Astrocyte (in vitro differentiated cells and primary cell): ENCODE measurements around the gene TNPO3. TPM values are rescaled to one million over a fixed set of nuclear protein-coding genes. Genes with fewer than 3 reads are reported as not detected.
A peak's percentile ranks its signal among the peaks of the same experiment; 100 is the strongest.

ENCODE experiments used
- DNase-seq: peaks from one replicate; pipeline ENCODE4 v3.0.0-alpha.2; 2010; ENCODE audit warnings: low read depth
- FAIRE-seq: peaks from 2 replicates; lab custom pipeline; 2011; peaks lifted over from hg19 to GRCh38; lab: Jason Lieb, UNC
- H2AFZ ChIP-seq: 2 replicates; pipeline ENCODE4 v1.6.0; 2012; ENCODE audit warnings: low read depth, low read length, inconsistent platforms
- H3K27ac ChIP-seq: 2 replicates; pipeline ENCODE4 v1.5.1; 2011; ENCODE audit warnings: low read depth, low read length, inconsistent platforms
- H3K27me3 ChIP-seq: 2 replicates; pipeline ENCODE4 v1.6.0; 2011; ENCODE audit warnings: low read length, inconsistent platforms; ENCODE audit not compliant: insufficient read depth
- H3K36me3 ChIP-seq: 2 replicates; pipeline ENCODE4 v1.5.1; 2011; ENCODE audit warnings: low read length, inconsistent platforms; ENCODE audit not compliant: insufficient read depth
- H3K4me1 ChIP-seq: 2 replicates; pipeline ENCODE4 v1.5.1; 2011; ENCODE audit warnings: low read length, inconsistent platforms; ENCODE audit not compliant: insufficient read depth
- H3K4me2 ChIP-seq: 2 replicates; pipeline ENCODE4 v1.6.0; 2012; ENCODE audit warnings: low read length, inconsistent platforms
- H3K4me3 ChIP-seq: 2 replicates; pipeline ENCODE4 v1.5.1; 2011; ENCODE audit warnings: low read depth, mild to moderate bottlenecking, low read length, inconsistent platforms; ENCODE audit not compliant: insufficient read depth
- H3K79me2 ChIP-seq: 2 replicates; pipeline ENCODE4 v1.6.0; 2012; ENCODE audit warnings: mild to moderate bottlenecking, low read length, inconsistent platforms; ENCODE audit not compliant: insufficient read depth
- H3K9ac ChIP-seq: 2 replicates; pipeline ENCODE4 v1.6.0; 2012; ENCODE audit warnings: mild to moderate bottlenecking, low read length, inconsistent platforms
- H3K9me3 ChIP-seq: 2 replicates; pipeline ENCODE4 v1.5.1; 2012; ENCODE audit warnings: low read depth, mild to moderate bottlenecking, low read length, inconsistent platforms; ENCODE audit not compliant: insufficient read depth
- H4K20me1 ChIP-seq: 2 replicates; pipeline ENCODE4 v1.6.0; 2012; ENCODE audit warnings: low read length, inconsistent platforms; ENCODE audit not compliant: insufficient read depth
- H3K27ac Mint-ChIP-seq: one replicate; pipeline ENCODE4 v1.8.0; 2021; ENCODE audit warnings: mild to moderate bottlenecking, mixed read lengths; ENCODE audit not compliant: unreplicated experiment
- H3K27me3 Mint-ChIP-seq: one replicate; pipeline ENCODE4 v1.8.0; 2021; ENCODE audit warnings: low read depth, mixed read lengths; ENCODE audit not compliant: unreplicated experiment
- H3K36me3 Mint-ChIP-seq: one replicate; pipeline ENCODE4 v1.8.0; 2021; ENCODE audit warnings: low read depth, mixed read lengths; ENCODE audit not compliant: unreplicated experiment
- H3K4me1 Mint-ChIP-seq: one replicate; pipeline ENCODE4 v1.8.0; 2021; ENCODE audit warnings: low read depth, mixed read lengths; ENCODE audit not compliant: unreplicated experiment
- H3K4me3 Mint-ChIP-seq: one replicate; pipeline ENCODE4 v1.8.0; 2021; ENCODE audit warnings: mild to moderate bottlenecking, moderate library complexity, mixed read lengths; ENCODE audit not compliant: unreplicated experiment
- H3K9me3 Mint-ChIP-seq: one replicate; pipeline ENCODE4 v1.8.0; 2021; ENCODE audit warnings: mild to moderate bottlenecking, mixed read lengths; ENCODE audit not compliant: unreplicated experiment
- CTCF ChIP-seq: IDR thresholded peaks from 2 replicates; pipeline ENCODE4 v1.5.1; 2011; ENCODE audit warnings: low read depth, mild to moderate bottlenecking, inconsistent platforms, low read length, moderate library complexity; ENCODE audit not compliant: insufficient read depth
- EZH2 ChIP-seq: IDR thresholded peaks from 2 replicates; pipeline ENCODE4 v1.6.1; 2012; ENCODE audit warnings: mild to moderate bottlenecking, low read length, inconsistent platforms; ENCODE audit not compliant: insufficient read depth
- total RNA-seq: library from RNA; stranded (reverse); gene quantifications from 2 replicates; pipeline ENCODE4 v1.2.1, GENCODE V29; 2021

Gene TNPO3
- total RNA-seq, 1 donor from 2014 or later = 49.2 TPM

GRCh38 chr7:129017264-129017663 is 37.6 kb downstream of the TNPO3 start:
- H3K27ac ChIP-seq = no peak overlapping the region
- Mint-ChIP-seq H3K9me3 (no peaks in the 10 kb centered on the region), H3K27ac (no peak overlapping the region), H3K4me3 (no peak overlapping the region), H3K4me1 (no peaks in the 10 kb centered on the region), H3K27me3 (no peaks in the 10 kb centered on the region), H3K36me3 (peaks cover 3% of the 10 kb centered on the region)
- no peaks in the 10 kb centered on the region for H3K9me3 ChIP-seq
- H2AFZ ChIP-seq = no peak overlapping the region
- H4K20me1 ChIP-seq = peaks cover 38% of the 10 kb centered on the region
- H3K9ac ChIP-seq = no peak overlapping the region
- no peak overlapping the region for H3K4me2 ChIP-seq
- FAIRE-seq (no peak), DNase-seq (no peak)
- H3K27me3 ChIP-seq = no peaks in the 10 kb centered on the region
- no peak overlapping the region for H3K4me3 ChIP-seq
- peaks cover 15% of the 10 kb centered on the region for H3K36me3 ChIP-seq
- TF ChIP-seq CTCF (no peak), EZH2 (no peak)
- no peaks in the 10 kb centered on the region for H3K4me1 ChIP-seq
- peaks cover 57% of the 10 kb centered on the region for H3K79me2 ChIP-seq

- Mint-ChIP-seq H3K27me3 (no peaks in the 10 kb centered on the region), H3K36me3 (peaks cover 3% of the 10 kb centered on the region), H3K4me3 (no peak overlapping the region), H3K27ac (no peak overlapping the region), H3K4me1 (no peaks in the 10 kb centered on the region), H3K9me3 (no peaks in the 10 kb centered on the region)
- H3K4me3 ChIP-seq = no peak overlapping the region
- no peak overlapping the region for H3K9ac ChIP-seq
- H3K4me2 ChIP-seq = no peak overlapping the region
- H3K4me1 ChIP-seq = no peaks in the 10 kb centered on the region
- FAIRE-seq (no peak), DNase-seq (no peak)
- H3K36me3 ChIP-seq = peaks cover 16% of the 10 kb centered on the region
- H3K27ac ChIP-seq = no peak overlapping the region
- TF ChIP-seq EZH2 (no peak), CTCF (no peak)
- no peaks in the 10 kb centered on the region for H3K9me3 ChIP-seq
- peaks cover 33% of the 10 kb centered on the region for H4K20me1 ChIP-seq
- H3K79me2 ChIP-seq = peaks cover 54% of the 10 kb centered on the region
- no peaks in the 10 kb centered on the region for H3K27me3 ChIP-seq
- no peak overlapping the region for H2AFZ ChIP-seq
Measured at GRCh38 chr7:129014501-129015101, 40.3 kb downstream of the TNPO3 start.

GRCh38 chr7:129013048-129013724 is 41.7 kb downstream of the TNPO3 start:
- TF ChIP-seq EZH2 (no peak), CTCF (no peak)

More at GRCh38 chr7:129013048-129013724, 41.7 kb downstream of the TNPO3 start:
- DNase-seq = no peak
- Mint-ChIP-seq H3K27ac (no peak overlapping the region), H3K27me3 (no peaks in the 10 kb centered on the region), H3K36me3 (peaks cover 3% of the 10 kb centered on the region), H3K9me3 (no peaks in the 10 kb centered on the region), H3K4me3 (no peak overlapping the region), H3K4me1 (no peaks in the 10 kb centered on the region)
- H2AFZ ChIP-seq = no peak overlapping the region
- no peak overlapping the region for H3K27ac ChIP-seq
- H3K9ac ChIP-seq = no peak overlapping the region
- peak; percentile 50 for FAIRE-seq
- no peaks in the 10 kb centered on the region for H3K27me3 ChIP-seq
- H3K9me3 ChIP-seq = no peaks in the 10 kb centered on the region
- H3K4me3 ChIP-seq = no peak overlapping the region
- H3K4me1 ChIP-seq = no peaks in the 10 kb centered on the region
- peaks cover 37% of the 10 kb centered on the region for H4K20me1 ChIP-seq
- H3K36me3 ChIP-seq = peaks cover 19% of the 10 kb centered on the region
- no peak overlapping the region for H3K4me2 ChIP-seq
- peaks cover 46% of the 10 kb centered on the region for H3K79me2 ChIP-seq
